Mesothelial cell of epicardium (in vitro differentiated cells): ENCODE measurements around the gene GSC. TPM values are rescaled to one million over a fixed set of nuclear protein-coding genes. Genes with fewer than 3 reads are reported as not detected.

Experiments used
- DNase-seq, 2 experiments: peaks; one replicate each; pipeline ENCODE4 v3.0.0; 2021; ENCODE audit warnings: low spot score in 2 of 2; ENCODE audit not compliant: unreplicated experiment in 2 of 2
- H3K27ac Mint-ChIP-seq: 2 replicates; pipeline ENCODE4 v1.8.0; 2021; ENCODE audit warnings: mixed read lengths
- H3K27me3 Mint-ChIP-seq: 2 replicates; pipeline ENCODE4 v1.8.0; 2021; ENCODE audit warnings: low read depth, mixed read lengths
- H3K36me3 Mint-ChIP-seq: 2 replicates; pipeline ENCODE4 v1.8.0; 2021; ENCODE audit warnings: mixed read lengths
- H3K4me1 Mint-ChIP-seq: 2 replicates; pipeline ENCODE4 v1.8.0; 2021; ENCODE audit warnings: mixed read lengths
- H3K4me3 Mint-ChIP-seq: 2 replicates; pipeline ENCODE4 v1.8.0; 2021; ENCODE audit warnings: mild to moderate bottlenecking, moderate library complexity, mixed read lengths
- H3K9me3 Mint-ChIP-seq: 2 replicates; pipeline ENCODE4 v1.8.0; 2021; ENCODE audit warnings: mixed read lengths
- CTCF ChIP-seq: fragments of 200-600 bp; sonication (generic); IDR thresholded peaks from one replicate; pipeline ENCODE4 v1.5.0; 2021; ENCODE audit warnings: antibody characterized with exemption; ENCODE audit not compliant: unreplicated experiment
- total RNA-seq: library from RNA; stranded (reverse); gene quantifications from 3 replicates; pipeline ENCODE4 v1.2.1, GENCODE V29; 2021

Gene GSC
- total RNA-seq, 1 donor from 2014 or later = 3.8 TPM

GRCh38 chr14:94780536-94781399 is 10.9 kb upstream of the GSC start:
- DNase-seq = no peak
- Mint-ChIP-seq H3K27me3 (peaks cover 65% of the 10 kb centered on the region), H3K27ac (no peak overlapping the region), H3K9me3 (no peaks in the 10 kb centered on the region), H3K4me3 (no peak overlapping the region), H3K4me1 (peaks cover under 1% of the 10 kb centered on the region), H3K36me3 (no peaks in the 10 kb centered on the region)
- TF ChIP-seq CTCF = no peak

GRCh38 chr14:94779713-94780112 is 9.8 kb upstream of the GSC start:
- H3K36me3 Mint-ChIP-seq = no peaks in the 10 kb centered on the region
- H3K9me3 Mint-ChIP-seq = no peaks in the 10 kb centered on the region
- no peak for TF ChIP-seq CTCF
- H3K4me3 Mint-ChIP-seq = no peak overlapping the region
- DNase-seq = no peak
- no peak overlapping the region for H3K27ac Mint-ChIP-seq
- H3K27me3 Mint-ChIP-seq = peaks cover 68% of the 10 kb centered on the region
- H3K4me1 Mint-ChIP-seq = peaks cover 4% of the 10 kb centered on the region

DNA sequence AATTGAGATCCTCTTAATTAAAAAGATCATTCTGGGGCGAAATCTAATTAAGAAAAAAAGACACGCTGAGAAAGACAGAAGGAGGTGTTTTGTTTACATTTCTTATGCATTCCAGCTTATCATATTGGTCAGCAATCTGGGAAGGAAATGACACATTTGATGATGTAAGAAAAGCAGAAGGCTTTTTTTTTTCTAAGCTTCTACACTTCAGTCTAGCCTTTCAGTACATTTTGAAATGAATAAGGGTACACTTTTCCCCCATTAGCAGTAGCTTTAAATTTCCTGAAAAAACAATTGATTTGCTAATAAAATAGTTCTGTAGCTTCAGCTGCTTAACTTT is 5.9 kb upstream of the GSC start:
- no peaks in the 10 kb centered on the region for H3K36me3 Mint-ChIP-seq
- peaks cover 98% of the 10 kb centered on the region for H3K27me3 Mint-ChIP-seq
- DNase-seq = no peak
- no peak overlapping the region for H3K4me3 Mint-ChIP-seq
- H3K9me3 Mint-ChIP-seq = no peaks in the 10 kb centered on the region
- H3K4me1 Mint-ChIP-seq = peaks cover 32% of the 10 kb centered on the region
- no peak for TF ChIP-seq CTCF
- H3K27ac Mint-ChIP-seq = no peak overlapping the region

DNA sequence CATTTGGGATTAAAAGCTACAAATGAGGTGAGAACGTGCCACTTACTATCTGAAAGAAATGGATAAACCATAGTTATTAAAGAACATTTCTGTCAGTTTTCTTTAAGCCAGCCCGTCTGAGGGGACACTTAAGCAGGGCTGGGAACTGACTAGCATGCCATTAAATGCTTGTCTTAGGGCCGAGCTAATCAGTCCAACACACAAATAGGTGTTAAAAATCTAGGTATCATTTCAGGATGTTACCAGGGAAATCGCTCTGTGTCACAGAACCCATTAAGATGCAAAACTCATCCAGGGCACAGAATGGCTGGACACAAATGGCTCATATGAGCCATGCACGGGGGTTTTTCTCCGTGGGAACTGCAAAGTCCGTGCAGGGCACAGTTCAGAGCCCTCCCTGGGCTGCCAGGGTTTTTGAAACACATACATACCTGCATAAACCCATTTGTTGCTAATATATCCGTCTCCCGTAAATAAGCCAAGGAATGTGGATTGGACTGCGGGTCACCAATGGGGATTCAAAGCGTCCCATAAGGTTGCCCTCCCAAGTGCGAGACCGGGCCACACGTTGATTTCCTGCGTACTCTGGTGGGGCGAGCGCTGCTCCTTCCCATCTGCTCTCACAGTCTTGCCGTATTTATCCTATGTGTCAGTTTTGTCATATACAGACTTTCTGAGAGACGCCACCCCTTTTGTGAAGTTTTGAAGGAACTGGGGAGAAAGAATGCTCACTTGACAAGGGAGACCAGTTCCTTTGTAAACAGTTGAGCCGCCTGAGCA is 5.4 kb upstream of the GSC start:
- Mint-ChIP-seq H3K4me1 (peaks cover 36% of the 10 kb centered on the region), H3K4me3 (no peak overlapping the region), H3K36me3 (no peaks in the 10 kb centered on the region), H3K27me3 (peaks cover 98% of the 10 kb centered on the region), H3K9me3 (no peaks in the 10 kb centered on the region), H3K27ac (no peak overlapping the region)
- TF ChIP-seq CTCF = no peak
- DNase-seq = no peak

DNA sequence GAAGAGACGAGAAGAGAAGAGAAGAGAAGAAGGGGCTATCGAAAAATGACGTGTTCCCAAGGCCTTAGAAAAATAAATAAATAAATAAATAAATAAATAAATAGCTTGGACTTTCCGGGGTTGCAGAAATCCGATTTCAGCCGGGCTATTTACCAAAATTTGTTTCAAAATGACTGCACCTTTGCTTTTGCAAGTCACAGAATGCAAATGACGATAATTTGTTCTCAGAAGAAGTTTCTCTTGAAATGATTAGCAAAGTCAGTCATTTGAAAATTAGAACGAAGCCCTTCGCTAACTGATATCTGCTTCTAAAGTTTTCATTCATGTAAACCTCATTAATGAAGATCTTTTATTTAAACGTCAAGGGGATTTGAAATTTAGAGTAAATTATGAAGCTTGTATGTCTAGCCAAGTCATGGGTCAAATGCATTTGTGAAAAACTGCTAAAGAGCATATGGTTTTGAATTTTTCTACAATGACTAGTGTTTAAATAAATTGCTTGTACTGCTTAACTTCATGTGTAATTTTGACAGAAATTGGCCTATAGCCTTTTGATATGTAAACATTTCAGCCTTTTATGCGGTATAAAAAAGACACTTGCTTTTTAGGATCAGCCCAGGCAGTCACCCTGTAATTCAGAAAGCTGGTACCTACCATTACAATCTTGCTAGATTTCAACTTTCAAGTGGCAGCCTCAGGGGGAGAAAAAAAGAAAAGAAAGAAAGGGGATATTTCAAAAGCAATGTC is 4.6 kb upstream of the GSC start:
- no peak for TF ChIP-seq CTCF

More for the DNA sequence above, 4.6 kb upstream of the GSC start:
- Mint-ChIP-seq H3K36me3 (no peaks in the 10 kb centered on the region), H3K4me1 (peaks cover 36% of the 10 kb centered on the region), H3K27me3 (peaks cover 96% of the 10 kb centered on the region), H3K9me3 (no peaks in the 10 kb centered on the region), H3K27ac (no peak overlapping the region), H3K4me3 (no peak overlapping the region)
- DNase-seq = no peak
